Measurements from ENCODE around the gene SECTM1.
"Not testable (repeated sequence)": the region's sequence is repeated elsewhere in the genome, so short reads cannot be mapped to it uniquely, and the experiment has no call there.

The SECTM1 gene

GRCh38 chr17:82376042-82376730 lies 42.6 kb upstream of the SECTM1 start:
- TF ChIP-seq CTCF (IDR thresholded peaks at IDR 0.05; ENCODE audit: control insufficient read depth, insufficient read depth, low read depth, low read length, missing control alignments) = no peak
- DNase-seq (ENCODE audit: low read depth) = no peak
- no peak overlapping the region for H3K4me3 ChIP-seq (ENCODE audit: control insufficient read depth, low read depth, low read length)

GRCh38 chr17:82375359-82376041 lies 41.9 kb upstream of the SECTM1 start:
- DNase-seq (ENCODE audit: low read depth) = no peak

GRCh38 chr17:82374626-82375331 lies 41.2 kb upstream of the SECTM1 start:
- no peak for DNase-seq (ENCODE audit: low read depth)
- no peak for TF ChIP-seq CTCF (IDR thresholded peaks at IDR 0.05; ENCODE audit: control insufficient read depth, insufficient read depth, low read depth, low read length, missing control alignments)
- no peak overlapping the region for H3K4me3 ChIP-seq (ENCODE audit: control insufficient read depth, low read depth, low read length)

More at GRCh38 chr17:82375359-82376041, 41.9 kb upstream of the SECTM1 start:
- no peak overlapping the region for H3K4me3 ChIP-seq (ENCODE audit: control insufficient read depth, low read depth, low read length)
- TF ChIP-seq CTCF (IDR thresholded peaks at IDR 0.05; ENCODE audit: control insufficient read depth, insufficient read depth, low read depth, low read length, missing control alignments) = no peak

- no peak for TF ChIP-seq CTCF (IDR thresholded peaks at IDR 0.05; ENCODE audit: control insufficient read depth, insufficient read depth, low read depth, low read length, missing control alignments)
- no peak for DNase-seq (ENCODE audit: low read depth)
- no peak overlapping the region for H3K4me3 ChIP-seq (ENCODE audit: control insufficient read depth, low read depth, low read length)
Measured at GRCh38 chr17:82373731-82374625, 40.4 kb upstream of the SECTM1 start.

GRCh38 chr17:82373072-82373452 lies 39.5 kb upstream of the SECTM1 start:
- not testable (repeated sequence) for H3K4me3 ChIP-seq (ENCODE audit: control insufficient read depth, low read depth, low read length)

GRCh38 chr17:82372249-82373071 lies 38.9 kb upstream of the SECTM1 start:
- TF ChIP-seq CTCF (IDR thresholded peaks at IDR 0.05; ENCODE audit: control insufficient read depth, insufficient read depth, low read depth, low read length, missing control alignments) = no peak
- H3K4me3 ChIP-seq (ENCODE audit: control insufficient read depth, low read depth, low read length) = no peak overlapping the region

More at GRCh38 chr17:82373072-82373452, 39.5 kb upstream of the SECTM1 start:
- DNase-seq (ENCODE audit: low read depth) = not testable (repeated sequence)

More at GRCh38 chr17:82372249-82373071, 38.9 kb upstream of the SECTM1 start:
- no peak for DNase-seq (ENCODE audit: low read depth)

All from AG09309 (cell line).